GM21723 (cell line): Measurements from ENCODE around the gene MFN2.
"Not testable (repeated sequence)": the region's sequence is repeated elsewhere in the genome, so short reads cannot be mapped to it uniquely, and the experiment has no call there.

ENCODE experiments used
- ATAC-seq: cut with Tn5 transposase; IDR thresholded peaks from one replicate; pipeline ENCODE4 v1.9.1; 2021; ENCODE audit warnings: mild to moderate bottlenecking, moderate library complexity; ENCODE audit not compliant: unreplicated experiment

The MFN2 gene

DNA sequence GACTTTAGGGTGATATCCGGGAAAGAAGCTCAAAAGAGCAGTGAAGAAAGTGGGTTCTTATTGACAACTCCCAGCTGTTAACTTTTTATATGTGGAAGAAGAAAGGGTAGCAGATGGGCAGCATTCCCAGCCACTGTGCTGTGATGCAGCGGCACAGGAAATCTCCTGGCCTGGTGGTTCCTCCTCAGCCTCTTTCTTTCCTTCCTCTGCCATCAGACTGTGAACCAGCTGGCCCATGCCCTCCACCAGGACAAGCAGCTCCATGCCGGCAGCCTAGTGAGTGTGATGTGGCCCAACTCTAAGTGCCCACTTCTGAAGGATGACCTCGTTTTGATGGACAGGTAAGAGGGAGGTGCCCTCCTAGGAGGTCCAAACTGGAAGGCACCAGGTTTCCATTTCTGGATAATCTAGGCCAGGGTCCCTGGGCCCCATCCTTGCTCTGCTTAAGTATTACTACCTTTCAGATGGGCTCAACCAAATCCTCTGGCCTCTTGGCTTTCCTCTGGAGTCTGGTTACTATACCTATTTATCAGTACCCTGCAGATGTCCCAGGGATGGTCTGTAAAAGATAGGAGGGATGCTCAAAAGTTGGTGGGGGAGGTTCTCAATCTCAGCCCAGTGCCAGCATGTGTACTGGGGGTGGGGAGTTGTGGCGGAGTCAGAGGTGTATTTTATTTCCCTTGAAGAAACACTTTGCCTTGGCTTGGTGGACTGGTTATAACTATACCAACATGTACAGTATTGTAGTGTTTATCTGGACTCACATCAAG is 17.0 kb downstream of the MFN2 start:
- ATAC-seq, result no peak

GRCh38 chr1:11998636-11999035 is 18.4 kb downstream of the MFN2 start:
- ATAC-seq, result no peak

DNA sequence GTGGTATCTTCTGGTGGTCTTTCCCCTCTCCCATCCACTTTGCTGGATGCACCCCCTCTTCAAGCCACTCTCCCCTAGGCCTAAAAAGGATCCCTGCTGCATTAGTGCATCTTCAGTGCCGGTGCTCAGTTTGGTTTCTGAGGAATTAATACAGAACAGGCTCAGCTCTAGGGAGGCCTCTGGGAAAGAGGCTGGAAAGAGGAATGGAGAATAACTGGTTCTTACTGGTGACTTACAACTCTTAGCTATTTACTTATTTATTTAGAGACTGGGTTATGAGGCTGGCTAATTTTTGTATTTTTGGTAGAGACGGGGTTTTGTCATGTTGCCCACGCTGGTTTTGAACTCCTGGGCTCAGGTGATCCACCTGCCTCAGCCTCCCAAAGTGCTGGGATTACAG is 19.0 kb downstream of the MFN2 start:
- ATAC-seq, result no peak

- no peak for ATAC-seq
These were observed 21.1 kb downstream of the MFN2 start for GRCh38 chr1:12001249-12001917.

- ATAC-seq, result no peak
These were observed 21.8 kb downstream of the MFN2 start for GRCh38 chr1:12001996-12002493.

DNA sequence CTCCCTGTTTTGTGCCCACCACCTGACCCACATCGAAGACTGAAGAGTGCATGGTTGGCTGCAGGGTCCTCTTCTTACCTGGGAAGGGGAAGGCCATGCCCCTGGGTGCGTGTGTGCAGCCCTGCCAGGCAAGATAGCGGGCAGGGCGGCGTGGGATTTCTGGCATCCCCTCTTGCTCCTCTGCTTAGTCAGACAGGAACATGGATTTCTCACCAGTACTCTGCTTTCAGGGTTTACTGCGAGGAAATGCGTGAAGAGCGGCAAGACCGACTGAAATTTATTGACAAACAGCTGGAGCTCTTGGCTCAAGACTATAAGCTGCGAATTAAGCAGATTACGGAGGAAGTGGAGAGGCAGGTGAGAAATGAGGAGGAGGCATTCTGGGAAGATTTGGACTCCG is 23.5 kb downstream of the MFN2 start:
- no peak for ATAC-seq

- ATAC-seq, result no peak
These were observed 25.4 kb downstream of the MFN2 start for GRCh38 chr1:12005488-12006166.

DNA sequence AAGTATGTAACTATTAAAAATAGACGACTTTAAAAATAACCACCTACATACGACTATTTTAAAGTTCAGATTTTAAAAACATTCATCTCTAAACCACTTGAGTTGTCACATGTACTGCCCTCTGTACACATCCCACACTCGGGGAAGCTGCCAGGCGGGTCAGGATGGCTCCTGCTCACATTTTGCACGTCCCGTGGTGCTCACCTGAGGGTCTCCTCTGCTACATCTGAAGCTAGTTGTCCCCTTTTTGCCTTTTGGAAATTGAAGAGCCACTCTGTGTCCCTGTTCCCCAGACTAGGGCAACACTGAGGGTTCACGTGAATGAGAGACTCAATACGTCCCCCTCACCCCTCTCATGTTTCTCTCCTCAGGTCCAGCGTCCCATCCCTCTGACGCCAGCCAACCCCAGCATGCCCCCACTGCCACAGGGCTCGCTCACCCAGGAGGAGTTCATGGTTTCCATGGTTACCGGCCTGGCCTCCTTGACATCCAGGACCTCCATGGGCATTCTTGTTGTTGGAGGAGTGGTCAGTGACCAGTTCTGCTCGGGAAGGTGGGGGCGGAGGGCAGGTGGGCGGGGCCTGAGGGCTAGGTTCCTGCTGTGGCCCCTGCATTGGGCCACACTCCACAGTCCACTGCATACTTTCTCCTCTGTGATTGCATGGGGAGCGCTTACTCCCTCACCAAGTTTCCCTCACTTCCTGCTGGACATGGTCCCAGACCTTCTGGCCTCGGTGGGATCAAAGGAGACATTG is 26.1 kb downstream of the MFN2 start:
- ATAC-seq, result no peak

DNA sequence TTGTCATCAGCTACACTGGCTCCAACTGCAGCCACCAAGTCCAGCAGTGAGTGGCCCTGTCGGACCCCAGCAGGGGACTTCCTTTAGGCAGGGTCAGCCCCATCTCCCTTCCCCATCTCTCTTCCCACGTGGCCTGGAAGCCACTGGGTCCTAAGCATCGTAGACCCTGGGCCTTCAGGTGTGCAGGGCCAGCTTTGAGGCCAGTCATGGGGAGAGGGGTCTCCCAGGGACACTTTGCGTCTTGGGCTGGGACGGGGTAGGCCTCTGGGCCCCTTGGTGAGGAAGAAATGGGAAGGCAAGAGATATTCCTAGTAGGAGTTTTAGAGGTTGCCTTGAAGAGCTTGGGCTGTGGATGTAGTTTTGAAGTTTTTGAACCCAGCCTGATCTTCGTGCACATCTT is 27.0 kb downstream of the MFN2 start:
- ATAC-seq, result no peak

- ATAC-seq, result not testable (repeated sequence)
These were observed 28.1 kb downstream of the MFN2 start for GRCh38 chr1:12008355-12008754.

- no peak for ATAC-seq
These were observed 29.2 kb downstream of the MFN2 start for GRCh38 chr1:12009318-12009947.

- ATAC-seq, result no peak
These were observed 30.7 kb downstream of the MFN2 start for GRCh38 chr1:12010746-12011570.

DNA sequence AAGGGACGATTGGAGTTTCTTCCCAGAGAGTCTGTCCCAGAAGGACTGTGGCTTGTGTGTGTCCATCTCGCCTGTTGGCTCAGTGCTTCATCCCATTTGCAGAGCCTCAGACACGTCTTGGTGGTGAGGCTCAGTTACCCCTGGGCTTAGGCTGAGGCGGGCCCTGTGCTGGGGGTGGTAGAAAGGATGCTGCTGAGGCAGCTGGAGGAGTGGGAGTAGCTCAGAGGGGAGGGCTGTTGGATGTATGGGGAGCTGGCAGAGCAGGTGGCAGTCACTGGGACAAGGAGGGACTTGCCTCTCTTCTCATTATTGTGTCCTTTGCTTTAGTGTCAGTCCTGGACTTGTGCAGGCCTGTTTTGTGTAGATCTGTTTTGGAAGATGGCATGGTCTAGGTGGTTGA is 31.8 kb downstream of the MFN2 start:
- no peak for ATAC-seq

GRCh38 chr1:12012560-12013316 is 32.5 kb downstream of the MFN2 start:
- no peak for ATAC-seq

DNA sequence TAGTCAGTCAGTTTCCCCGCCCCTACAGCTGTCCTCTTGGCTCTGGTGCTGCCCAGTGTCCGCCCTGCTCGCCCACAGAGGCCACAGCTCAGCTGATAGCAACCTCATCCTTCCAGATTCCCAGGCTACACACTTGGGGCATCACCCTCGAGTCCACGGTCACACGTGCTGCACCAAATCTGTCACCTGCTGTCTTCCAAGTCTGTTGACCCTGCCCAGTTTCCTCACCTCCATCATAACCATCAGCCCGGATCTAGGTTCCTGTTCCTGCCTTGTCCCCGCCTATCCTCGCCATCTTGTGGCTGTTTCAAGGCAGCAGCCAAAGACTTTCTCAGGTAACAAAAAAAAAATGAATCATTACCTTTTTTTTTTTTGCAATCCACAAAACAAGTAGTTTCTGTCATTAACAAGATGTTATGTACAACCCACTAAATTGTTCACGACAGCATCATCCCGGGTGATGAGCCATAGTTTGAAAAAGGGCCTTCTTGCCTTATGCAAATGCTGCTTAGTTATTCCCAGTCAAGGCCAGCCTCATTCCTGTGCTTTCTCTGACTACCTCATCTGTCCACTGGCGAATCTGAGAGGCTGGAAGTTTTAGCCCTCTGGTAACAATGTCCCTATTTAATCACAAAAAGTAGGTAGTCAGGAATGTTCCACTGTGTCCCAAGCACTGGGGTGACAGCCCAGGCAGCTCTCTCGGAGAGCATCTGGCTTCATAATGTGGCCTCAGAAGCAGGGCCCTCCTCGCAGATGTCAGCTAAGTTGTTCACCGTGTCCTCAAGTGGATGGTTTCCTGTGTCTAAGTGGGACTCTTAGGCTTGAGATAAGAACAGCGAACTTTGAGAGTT is 34.1 kb downstream of the MFN2 start:
- no peak for ATAC-seq

DNA sequence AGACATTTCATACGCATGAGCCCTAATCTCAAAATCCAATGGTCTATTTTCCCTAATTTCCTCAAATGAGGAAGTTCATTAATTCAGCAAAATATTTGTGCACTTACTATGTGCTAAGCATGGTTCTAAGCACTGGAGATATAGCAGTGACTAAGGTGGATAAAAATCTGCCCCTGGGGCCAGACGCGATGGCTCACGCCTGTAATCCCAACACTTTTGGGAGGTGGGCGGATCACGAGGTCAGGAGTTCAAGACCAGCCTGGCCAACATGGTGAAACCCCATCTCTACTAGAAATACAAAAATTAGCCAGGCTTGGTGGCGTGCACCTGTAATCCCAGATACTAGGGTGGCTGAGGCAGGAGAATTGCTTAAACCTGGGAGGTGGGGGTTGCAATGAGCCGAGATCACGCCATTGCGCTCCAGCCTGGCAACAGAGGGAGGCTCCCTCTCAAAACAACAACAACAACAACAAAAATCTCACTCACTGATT is 34.8 kb downstream of the MFN2 start:
- no peak for ATAC-seq

- ATAC-seq, result no peak
These were observed 35.3 kb downstream of the MFN2 start for GRCh38 chr1:12015499-12015898.

DNA sequence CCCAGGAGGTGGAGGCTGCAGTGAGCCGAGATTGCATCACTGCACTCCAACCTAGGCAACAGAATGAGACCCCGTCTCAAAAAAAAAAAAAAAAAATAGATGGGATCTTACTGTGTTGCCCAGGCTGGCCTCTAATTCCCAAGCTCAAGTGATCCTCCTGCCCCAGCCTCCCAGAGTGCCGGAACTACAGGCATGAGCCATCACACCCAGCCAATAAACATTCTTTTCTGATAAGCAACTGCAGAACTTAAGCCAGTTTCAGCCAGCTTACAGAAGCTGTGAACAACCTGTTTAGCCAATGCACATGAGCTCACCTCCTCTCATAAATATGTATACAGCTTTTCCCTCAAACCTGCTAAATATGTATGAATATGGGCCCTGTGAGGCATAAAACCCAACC is 35.9 kb downstream of the MFN2 start:
- no peak for ATAC-seq
